HCT116 (cell line): ENCODE measurements around the gene PPP2R5A. TPM values are rescaled to one million over a fixed set of nuclear protein-coding genes. Genes with fewer than 3 reads are reported as not detected.

Experiments
- ATAC-seq: fragments of 200-7000 bp; cut with Tn5 transposase; 2 replicates; pipeline ENCODE4 v1.9.1; 2020; ENCODE audit warnings: mild to moderate bottlenecking, moderate library complexity
- BruUV-seq: library from RNA; stranded (reverse); fragments of 400-500 nt; replicated peaks from 2 replicates; lab custom pipeline; 2021; lab: Mats Ljungman, UMichigan
- CTCF ChIA-PET: fragments of 300-600 bp; sonication (Branson Sonifier 250); formaldehyde crosslinking; loops from one replicate; lab custom pipeline; 2021; ENCODE audit warnings: antibody characterized with exemption; lab: Charles Lee
- POLR2A ChIA-PET: fragments of 300-600, 350-600 bp; sonication (Branson Sonifier 250); formaldehyde crosslinking; loops from one replicate; lab custom pipeline; 2021; ENCODE audit warnings: antibody characterized with exemption; lab: Charles Lee
- RAD21 ChIA-PET, 2 experiments: fragments of 300-600 bp; sonication (Branson Sonifier 250); formaldehyde crosslinking; loops; one replicate each; lab custom pipeline; 2023; ENCODE audit warnings: low total read pairs in 2 of 2; ENCODE audit not compliant: uncharacterized antibody in 2 of 2, unreplicated experiment in 2 of 2, low non-redundant PET in 1 of 2; lab: Charles Lee
- DNase-seq: peaks from one replicate; pipeline ENCODE4 v3.0.0-alpha.2; 2010; ENCODE audit warnings: low read depth, low spot score
- H2AFZ ChIP-seq: fragments of 200-600 bp; shearing (Covaris generic), sonication (generic); 2 replicates; pipeline ENCODE4 v1.6.1; 2017; ENCODE audit warnings: low read depth, mixed run types, mixed read lengths, antibody characterized with exemption, low read length; ENCODE audit not compliant: poor library complexity, severe bottlenecking
- H3K27ac ChIP-seq: 2 replicates; pipeline ENCODE4 v1.5.1; 2012; ENCODE audit warnings: low read depth, low read length
- H3K27me3 ChIP-seq: fragments of 200-600 bp; sonication (generic); 2 replicates; pipeline ENCODE4 v1.6.1; 2016; ENCODE audit warnings: mixed run types, low read length, mixed read lengths; ENCODE audit not compliant: insufficient read depth
- H3K36me3 ChIP-seq, 2 experiments: fragments of 200-500 bp in 1 of 2; fragments of 200-600 bp in 1 of 2; sonication (Bioruptor generic) in 1 of 2; sonication (generic) in 1 of 2; 2 replicates each; pipeline versions ENCODE4 v1.5.1 to v1.6.1; 2014 to 2016; ENCODE audit warnings: low read length in 2 of 2, inconsistent platforms in 1 of 2, mixed read lengths in 1 of 2, mixed run types in 1 of 2; ENCODE audit not compliant: insufficient read depth in 2 of 2, control insufficient read depth in 1 of 2
- H3K4me1 ChIP-seq, 2 experiments: fragments of 200-600 bp in 1 of 2; sonication (generic) in 1 of 2; 2 replicates each; pipeline versions ENCODE4 v1.5.1 to v1.6.1; 2012 to 2017; ENCODE audit warnings: low read length in 2 of 2, inconsistent platforms in 1 of 2, mild to moderate bottlenecking in 1 of 2, mixed read lengths in 1 of 2, mixed run types in 1 of 2, moderate library complexity in 1 of 2; ENCODE audit not compliant: insufficient read depth in 2 of 2, control insufficient read depth in 1 of 2
- H3K4me2 ChIP-seq: fragments of 200-600 bp; sonication (generic); 2 replicates; pipeline ENCODE4 v1.6.1; 2017; ENCODE audit warnings: mixed run types, low read length, mixed read lengths
- H3K4me3 ChIP-seq, 2 experiments: fragments of 200-600 bp in 1 of 2; sonication (generic) in 1 of 2; replicated peaks in 1 of 2; 2 replicates each; pipeline ENCODE4 v1.5.1; 2011 to 2016; ENCODE audit warnings: low read length in 2 of 2, control low read depth in 1 of 2, low read depth in 1 of 2, mild to moderate bottlenecking in 1 of 2, mixed read lengths in 1 of 2, mixed run types in 1 of 2
- H3K79me2 ChIP-seq: fragments of 200-600 bp; sonication (generic); 2 replicates; pipeline ENCODE4 v1.6.1; 2017; ENCODE audit warnings: mild to moderate bottlenecking, mixed run types, low read length, moderate library complexity, mixed read lengths; ENCODE audit not compliant: insufficient read depth
- H3K9ac ChIP-seq: fragments of 200-600 bp; sonication (generic); 2 replicates; pipeline ENCODE4 v1.6.1; 2016; ENCODE audit warnings: low read length, mixed read lengths
- H3K9me2 ChIP-seq: fragments of 200-600 bp; sonication (generic), shearing (Covaris generic); 2 replicates; pipeline ENCODE4 v1.6.1; 2017; ENCODE audit warnings: mixed run types, mild to moderate bottlenecking, moderate library complexity; ENCODE audit not compliant: insufficient read depth
- H3K9me3 ChIP-seq, 2 experiments: fragments of 200-500 bp in 1 of 2; fragments of 200-600 bp in 1 of 2; sonication (Bioruptor generic) in 1 of 2; sonication (generic) in 1 of 2; 2 replicates each; pipeline ENCODE4 v1.6.1; 2014 to 2017; ENCODE audit warnings: low read length in 2 of 2, mixed read lengths in 2 of 2, inconsistent platforms in 1 of 2, low read depth in 1 of 2, mild to moderate bottlenecking in 1 of 2, mixed run types in 1 of 2, moderate library complexity in 1 of 2; ENCODE audit not compliant: control insufficient read depth in 1 of 2, insufficient read depth in 1 of 2
- H4K20me1 ChIP-seq: fragments of 200-600 bp; sonication (generic), shearing (Covaris generic); 2 replicates; pipeline ENCODE4 v1.6.1; 2017; ENCODE audit warnings: mixed run types, mild to moderate bottlenecking, moderate library complexity; ENCODE audit not compliant: insufficient read depth
- CBX3 ChIP-seq: IDR thresholded peaks from 2 replicates; pipeline ENCODE4 v1.6.1; 2012; ENCODE audit warnings: low read depth
- CEBPB ChIP-seq: IDR thresholded peaks from 2 replicates; pipeline ENCODE4 v1.6.1; 2012; ENCODE audit warnings: low read depth
- EGR1 ChIP-seq: IDR thresholded peaks from 2 replicates; pipeline ENCODE4 v1.6.1; 2012; ENCODE audit warnings: low read depth
- EZH2 ChIP-seq: fragments of 200-600 bp; sonication (generic); IDR thresholded peaks from 2 replicates; pipeline ENCODE4 v1.6.1; 2017; ENCODE audit warnings: antibody characterized with exemption, mixed run types
- EZH2phosphoT487 ChIP-seq: fragments of 200-600 bp; IDR thresholded peaks from 2 replicates; pipeline ENCODE4 v1.6.1; 2018; ENCODE audit warnings: antibody characterized with exemption, borderline replicate concordance
- JUND ChIP-seq: IDR thresholded peaks from 2 replicates; pipeline ENCODE4 v1.6.1; 2012
- POLR2A ChIP-seq: IDR thresholded peaks from 2 replicates; pipeline ENCODE4 v1.7.0; 2011; ENCODE audit warnings: borderline replicate concordance; ENCODE audit not compliant: insufficient read depth, insufficient read length; ENCODE audit errors: extremely low read depth
- POLR2AphosphoS5 ChIP-seq: IDR thresholded peaks from 2 replicates; pipeline ENCODE4 v1.6.1; 2011; ENCODE audit warnings: mild to moderate bottlenecking, low read depth, low read length, moderate library complexity
- RAD21 ChIP-seq: IDR thresholded peaks from 2 replicates; pipeline ENCODE4 v1.6.1; 2012; ENCODE audit warnings: low read depth, mild to moderate bottlenecking
- SIN3A ChIP-seq: IDR thresholded peaks from 2 replicates; pipeline ENCODE4 v1.6.1; 2012; ENCODE audit warnings: low read depth
- SP1 ChIP-seq: IDR thresholded peaks from 2 replicates; pipeline ENCODE4 v1.6.1; 2012; ENCODE audit warnings: low read depth
- SRF ChIP-seq: IDR thresholded peaks from 2 replicates; pipeline ENCODE4 v1.6.1; 2012; ENCODE audit warnings: low read depth
- TCF7L2 ChIP-seq: IDR thresholded peaks from 2 replicates; pipeline ENCODE4 v1.7.0; 2011; ENCODE audit warnings: borderline replicate concordance, inconsistent platforms; ENCODE audit not compliant: insufficient read depth, insufficient read length; ENCODE audit errors: extremely low read depth
- ZFX ChIP-seq: fragments of 450-650 bp; IDR thresholded peaks from 2 replicates; pipeline ENCODE4 v1.6.1; 2017
- ZNF274 ChIP-seq: fragments of 200-500 bp; sonication (Bioruptor generic); IDR thresholded peaks from 2 replicates; pipeline ENCODE4 v1.6.1; 2014; ENCODE audit warnings: mild to moderate bottlenecking, low read depth, low read length, inconsistent platforms
- intact Hi-C: fragments of 100-400 bp; cut with micrococcal nuclease; formaldehyde crosslinking; loops from 2 replicates; pipeline ENCODE4 v1.10.0; 2022
- total RNA-seq: library from RNA; stranded (reverse); gene quantifications from one replicate; pipeline ENCODE4 v1.2.1, GENCODE V29; 2021; ENCODE audit not compliant: unreplicated experiment
- TF ChIP-seq, protein P1 (sequence below): IDR thresholded peaks from 2 replicates; pipeline ENCODE4 v1.6.1; 2012

PPP2R5A gene
- total RNA-seq, 1 experiment from 2014 or later = 33.1 TPM

DNA sequence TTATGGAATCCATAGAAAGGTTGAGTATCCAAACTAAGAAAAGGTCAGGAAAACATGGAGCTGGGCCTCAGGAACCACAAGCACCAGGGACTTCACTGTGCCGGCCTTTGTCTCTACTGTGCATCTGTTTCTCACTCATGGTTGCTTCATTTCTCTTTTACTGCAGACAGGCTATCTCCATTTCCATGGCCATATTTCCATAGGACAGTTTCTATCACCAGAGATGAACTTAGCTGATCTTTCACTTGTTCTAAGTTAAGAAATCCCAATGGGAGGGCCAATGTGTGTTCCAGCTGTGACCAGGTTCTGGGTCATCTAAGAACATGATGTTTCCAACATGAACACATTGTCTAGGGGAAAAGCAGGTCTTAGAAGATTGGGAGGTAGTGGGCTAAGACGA is 43.7 kb upstream of the PPP2R5A start:
- TF ChIP-seq SIN3A (no peak), TCF7L2 (no peak), JUND (no peak), POLR2A (no peak), EZH2 (no peak), SRF (no peak), SP1 (no peak), EZH2phosphoT487 (no peak), CEBPB (no peak), CBX3 (no peak), ZFX (no peak), POLR2AphosphoS5 (no peak), RAD21 (no peak), EGR1 (no peak)
- TF ChIP-seq, protein P1, sequence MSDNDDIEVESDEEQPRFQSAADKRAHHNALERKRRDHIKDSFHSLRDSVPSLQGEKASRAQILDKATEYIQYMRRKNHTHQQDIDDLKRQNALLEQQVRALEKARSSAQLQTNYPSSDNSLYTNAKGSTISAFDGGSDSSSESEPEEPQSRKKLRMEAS = no peak
- TF ChIP-seq, all 23 proteins: peak for 0
- Histone ChIP-seq H3K27me3 (no peaks in the 10 kb centered on the region), H3K9ac (no peak overlapping the region), H3K4me1 (peaks cover 14 to 24% of the 10 kb centered on the region in 2 experiments; a peak in 3 of 4 replicates), H3K4me2 (no peak overlapping the region), H3K36me3 (no peaks in the 10 kb centered on the region), H3K9me2 (no peaks in the 10 kb centered on the region), H4K20me1 (no peaks in the 10 kb centered on the region), H2AFZ (no peak overlapping the region), H3K9me3 (no peaks in the 10 kb centered on the region), H3K4me3 (no peak overlapping the region), H3K79me2 (no peaks in the 10 kb centered on the region), H3K27ac (no peak overlapping the region)
- CTCF ChIA-PET = interaction anchor here (0.9 kb wide), 1 partner anchor 73 kb away, joined by 3 read pairs; no protein-coding TSS in a partner anchor
- intact Hi-C loops = no loop called here
- RAD21 ChIA-PET = no interaction called here
- DNase-seq = no peak
- POLR2A ChIA-PET = no interaction called here
- ATAC-seq = no peak
- no TSS peak for BruUV-seq

DNA sequence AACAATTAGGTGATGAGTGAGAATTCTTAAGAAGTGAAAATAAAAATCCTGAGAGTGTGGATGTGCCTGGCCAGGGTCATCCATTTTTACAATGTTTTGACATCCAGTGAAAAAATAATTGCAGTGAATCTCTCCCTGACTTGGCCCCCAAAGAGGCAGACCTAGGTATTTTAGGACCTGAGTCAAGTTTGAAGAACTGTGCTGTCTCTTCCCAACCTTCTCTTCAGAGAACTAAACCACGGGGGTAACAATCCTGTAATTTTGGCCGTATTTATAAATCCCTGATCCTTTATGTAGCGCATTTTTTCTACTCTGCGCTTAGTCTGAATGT is 43.3 kb upstream of the PPP2R5A start:
- DNase-seq (no peak), ATAC-seq (no peak)
- Histone ChIP-seq H3K36me3 (no peaks in the 10 kb centered on the region), H3K9ac (no peak overlapping the region), H3K79me2 (no peaks in the 10 kb centered on the region), H3K4me3 (no peak overlapping the region), H3K9me2 (no peaks in the 10 kb centered on the region), H3K4me1 (peaks cover 10 to 19% of the 10 kb centered on the region in 2 experiments; a peak in 3 of 4 replicates), H4K20me1 (no peaks in the 10 kb centered on the region), H3K27ac (no peak overlapping the region), H2AFZ (no peak overlapping the region), H3K9me3 (no peaks in the 10 kb centered on the region), H3K4me2 (no peak overlapping the region), H3K27me3 (no peaks in the 10 kb centered on the region)
- intact Hi-C loops = no loop called here
- ChIA-PET POLR2A (no interaction called here), RAD21 (no interaction called here), CTCF (interaction anchor here (0.9 kb wide), 1 partner anchor 73 kb away, joined by 3 read pairs; no protein-coding TSS in a partner anchor)
- BruUV-seq = no TSS peak
- no peak for TF ChIP-seq ZNF274
